NCI-H345 (cell line): ENCODE results near the gene ARHGEF4.

Experiments
- DNase-seq: peaks from one replicate; lab custom pipeline; 2025; lab: John Stamatoyannopoulos, UW

The ARHGEF4 gene

GRCh38 chr2:131016826-131017741 lies 180.4 kb downstream of the ARHGEF4 start:
- DNase-seq = no peak

GRCh38 chr2:131022731-131023130 lies 186.0 kb downstream of the ARHGEF4 start:
- no peak for DNase-seq

- no peak for DNase-seq
Measured at GRCh38 chr2:131023758-131024157, 187.0 kb downstream of the ARHGEF4 start.

GRCh38 chr2:131026919-131027318 lies 190.2 kb downstream of the ARHGEF4 start:
- DNase-seq = no peak

GRCh38 chr2:131027566-131028528 lies 191.1 kb downstream of the ARHGEF4 start:
- DNase-seq = no peak

- no peak for DNase-seq
Measured at GRCh38 chr2:131029812-131030211, 193.1 kb downstream of the ARHGEF4 start.

GRCh38 chr2:131030478-131030971 lies 193.8 kb downstream of the ARHGEF4 start:
- DNase-seq = no peak

- no peak for DNase-seq
Measured at GRCh38 chr2:131031431-131031841, 194.7 kb downstream of the ARHGEF4 start.

- no peak for DNase-seq
Measured at GRCh38 chr2:131031875-131032274, 195.2 kb downstream of the ARHGEF4 start.

GRCh38 chr2:131032393-131032836 lies 195.7 kb downstream of the ARHGEF4 start:
- DNase-seq = no peak

GRCh38 chr2:131033786-131034121 lies 197.0 kb downstream of the ARHGEF4 start:
- DNase-seq = no peak

GRCh38 chr2:131034122-131035051 lies 197.7 kb downstream of the ARHGEF4 start:
- peak; percentile 44 for DNase-seq

GRCh38 chr2:131035112-131035825 lies 198.6 kb downstream of the ARHGEF4 start:
- no peak for DNase-seq

- no peak for DNase-seq
Measured at GRCh38 chr2:131035826-131036231, 199.1 kb downstream of the ARHGEF4 start.

- DNase-seq = no peak
Measured at GRCh38 chr2:131036269-131036668, 199.6 kb downstream of the ARHGEF4 start.

- no peak for DNase-seq
Measured at GRCh38 chr2:131036696-131037397, 200.1 kb downstream of the ARHGEF4 start.

GRCh38 chr2:131037398-131038257 lies 200.9 kb downstream of the ARHGEF4 start:
- DNase-seq = no peak

- no peak for DNase-seq
Measured at GRCh38 chr2:131038258-131039100, 201.8 kb downstream of the ARHGEF4 start.
